GM12864 (cell line): ENCODE results near the gene PODNL1.

Experiments used
- DNase-seq: peaks from one replicate; pipeline ENCODE4 v3.0.0-alpha.2; 2011; ENCODE audit warnings: low read depth
- H3K4me3 ChIP-seq: 2 replicates; pipeline ENCODE4 v1.5.1; 2011; ENCODE audit warnings: mild to moderate bottlenecking, low read depth, low read length, control low read depth
- TF ChIP-seq, protein P1 (sequence below): IDR thresholded peaks from 2 replicates; pipeline ENCODE4 v1.5.1; 2011; ENCODE audit warnings: low read depth, mild to moderate bottlenecking, moderate library complexity, low read length, control low read depth, inconsistent platforms; ENCODE audit errors: missing control alignments

Gene PODNL1

DNA sequence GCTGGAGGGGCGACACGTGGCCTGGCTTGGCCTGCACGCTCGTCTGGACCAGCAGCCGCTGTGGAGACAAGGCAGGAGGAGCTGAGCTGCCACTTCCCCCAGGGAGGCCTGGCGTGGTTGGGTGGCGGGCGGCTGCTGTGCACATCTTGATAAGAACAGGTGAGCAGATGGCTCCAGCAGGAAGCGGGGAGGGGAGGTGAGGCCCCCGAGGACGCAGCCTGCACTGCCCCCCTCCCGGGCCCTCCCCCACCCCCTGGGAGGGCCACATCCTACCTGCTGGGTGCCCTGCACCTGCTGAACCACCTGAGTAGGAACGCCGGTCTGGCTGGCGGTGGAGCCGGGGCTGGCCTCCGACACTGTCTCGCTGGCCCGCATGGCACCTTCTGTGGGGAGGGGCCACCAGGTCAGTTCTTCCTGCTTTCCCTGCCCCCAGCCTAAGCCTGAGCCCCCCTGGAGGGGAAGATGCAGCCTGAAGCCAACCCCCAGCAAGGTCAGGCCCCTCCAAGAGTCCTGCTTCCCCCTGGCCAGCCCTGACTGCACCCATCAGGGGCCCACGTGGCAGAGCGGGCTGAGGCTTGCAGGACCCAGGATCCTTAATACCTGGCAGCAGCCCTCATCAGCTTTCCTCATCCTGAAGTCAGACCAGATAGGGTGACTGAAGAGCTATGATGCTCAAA, 45.1 kb upstream of the PODNL1 start:
- DNase-seq: no peak

DNA sequence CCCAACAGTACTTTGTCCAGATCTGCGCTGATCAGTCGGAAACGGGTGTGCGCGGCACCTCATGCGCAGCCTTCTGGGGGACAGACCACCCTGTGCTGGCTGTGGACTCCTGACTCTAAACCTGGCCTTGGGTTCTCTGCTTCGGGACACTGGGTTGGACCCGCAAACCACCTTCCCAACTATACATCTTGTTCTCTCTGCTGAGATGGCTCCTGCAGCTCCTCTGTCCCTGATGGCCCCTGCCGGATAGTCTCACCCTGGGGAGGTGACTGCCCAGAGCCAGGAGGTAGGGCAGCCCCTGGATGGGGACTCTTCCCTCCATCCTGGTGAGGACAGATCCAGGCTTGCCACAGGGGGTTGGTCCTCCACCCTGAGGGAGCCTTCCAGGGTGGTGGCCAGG, 44.6 kb upstream of the PODNL1 start:
- DNase-seq: no peak
- TF ChIP-seq, protein P1, sequence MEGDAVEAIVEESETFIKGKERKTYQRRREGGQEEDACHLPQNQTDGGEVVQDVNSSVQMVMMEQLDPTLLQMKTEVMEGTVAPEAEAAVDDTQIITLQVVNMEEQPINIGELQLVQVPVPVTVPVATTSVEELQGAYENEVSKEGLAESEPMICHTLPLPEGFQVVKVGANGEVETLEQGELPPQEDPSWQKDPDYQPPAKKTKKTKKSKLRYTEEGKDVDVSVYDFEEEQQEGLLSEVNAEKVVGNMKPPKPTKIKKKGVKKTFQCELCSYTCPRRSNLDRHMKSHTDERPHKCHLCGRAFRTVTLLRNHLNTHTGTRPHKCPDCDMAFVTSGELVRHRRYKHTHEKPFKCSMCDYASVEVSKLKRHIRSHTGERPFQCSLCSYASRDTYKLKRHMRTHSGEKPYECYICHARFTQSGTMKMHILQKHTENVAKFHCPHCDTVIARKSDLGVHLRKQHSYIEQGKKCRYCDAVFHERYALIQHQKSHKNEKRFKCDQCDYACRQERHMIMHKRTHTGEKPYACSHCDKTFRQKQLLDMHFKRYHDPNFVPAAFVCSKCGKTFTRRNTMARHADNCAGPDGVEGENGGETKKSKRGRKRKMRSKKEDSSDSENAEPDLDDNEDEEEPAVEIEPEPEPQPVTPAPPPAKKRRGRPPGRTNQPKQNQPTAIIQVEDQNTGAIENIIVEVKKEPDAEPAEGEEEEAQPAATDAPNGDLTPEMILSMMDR: no peak
- H3K4me3 ChIP-seq: no peak overlapping the region

More for the DNA sequence above, 45.1 kb upstream of the PODNL1 start:
- TF ChIP-seq, protein P1: no peak
- no peak overlapping the region for H3K4me3 ChIP-seq

DNA sequence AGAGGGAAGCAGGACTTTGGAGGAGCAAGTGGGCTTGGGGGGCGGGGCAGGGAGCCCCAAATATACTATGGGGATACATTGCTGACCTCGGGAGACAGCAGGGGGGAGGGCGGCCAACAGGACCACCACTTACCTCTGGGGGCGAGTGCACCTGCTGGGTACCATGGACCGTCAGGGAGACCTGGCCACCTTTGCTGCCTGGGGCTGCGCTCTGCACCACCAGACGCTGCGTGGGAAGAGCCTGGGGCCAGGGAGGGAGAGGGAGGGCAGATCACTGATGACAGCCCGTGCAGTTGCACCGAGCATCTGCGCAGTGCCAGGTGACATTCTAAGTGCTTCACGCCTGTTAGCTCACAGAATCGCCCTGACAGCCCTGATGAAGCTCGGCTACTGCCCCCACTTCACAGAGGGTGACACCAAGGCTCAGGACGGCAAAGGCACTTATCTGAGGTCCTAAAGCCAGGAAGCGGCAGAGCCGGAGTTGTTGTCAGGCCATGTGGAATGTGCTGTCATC, 43.8 kb upstream of the PODNL1 start:
- no peak overlapping the region for H3K4me3 ChIP-seq
- TF ChIP-seq, protein P1: no peak
- no peak for DNase-seq

DNA sequence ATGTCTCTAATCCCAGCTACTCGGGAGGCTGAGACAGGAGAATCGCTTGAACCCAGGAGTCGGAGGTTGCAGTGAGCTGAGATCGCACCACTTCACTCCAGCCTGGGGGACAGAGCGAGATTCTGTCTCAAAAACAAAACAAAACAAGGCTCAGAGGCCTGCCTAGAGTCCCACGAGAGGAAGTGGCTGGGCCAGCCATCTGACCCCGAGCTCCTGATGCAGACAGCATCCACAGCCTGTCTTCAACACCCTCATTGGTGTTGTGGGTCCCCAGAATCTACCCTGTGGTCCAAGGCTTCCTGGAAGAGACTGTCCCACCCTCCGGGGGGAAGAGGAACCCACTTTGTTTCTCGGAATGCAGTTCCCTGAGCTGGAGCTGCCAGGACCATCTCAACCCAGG, 43.2 kb upstream of the PODNL1 start:
- no peak for DNase-seq
- TF ChIP-seq, protein P1: no peak
- no peak overlapping the region for H3K4me3 ChIP-seq

DNA sequence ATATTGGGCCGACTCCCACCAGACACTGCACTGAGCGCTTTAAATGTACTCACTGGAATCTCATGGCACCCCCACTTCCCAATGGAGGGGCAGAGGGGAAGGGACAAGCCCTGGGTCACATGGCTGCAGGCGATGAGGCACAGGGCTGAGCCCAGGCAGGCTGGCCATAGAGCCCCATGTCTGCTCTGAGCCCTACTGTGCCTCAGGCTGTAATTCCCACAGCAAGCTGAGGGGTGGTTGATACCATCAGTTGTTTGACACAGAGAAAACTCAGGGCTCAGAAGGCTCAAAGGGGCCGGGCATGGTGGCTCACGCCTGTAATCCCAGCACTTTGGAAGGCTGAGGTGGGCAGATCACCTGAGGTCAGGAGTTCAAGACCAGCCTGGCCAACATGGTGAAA, 42.8 kb upstream of the PODNL1 start:
- no peak for DNase-seq
- TF ChIP-seq, protein P1: no peak
- H3K4me3 ChIP-seq: no peak overlapping the region

DNA sequence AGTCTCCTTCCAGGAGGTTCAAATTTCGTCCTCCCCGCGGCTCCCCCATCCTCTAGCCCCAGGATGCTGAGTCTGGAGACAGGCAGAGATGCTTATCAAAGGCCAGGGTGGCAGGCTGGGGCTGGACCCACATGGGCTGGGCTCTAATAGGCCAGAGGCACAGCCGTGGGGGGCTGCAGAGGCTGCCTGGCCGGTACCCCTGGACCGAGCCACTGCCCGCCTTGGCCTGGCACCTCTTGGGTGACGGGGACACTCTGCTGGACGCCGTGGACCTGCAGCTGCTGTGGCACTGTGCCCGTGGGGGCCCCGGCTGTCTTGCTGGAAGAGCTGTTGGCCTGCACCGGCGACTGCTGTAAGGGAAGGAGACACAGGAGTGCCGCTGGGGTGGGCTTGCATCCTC, 42.1 kb upstream of the PODNL1 start:
- H3K4me3 ChIP-seq: no peak overlapping the region
- TF ChIP-seq, protein P1: no peak
- DNase-seq: no peak

DNA sequence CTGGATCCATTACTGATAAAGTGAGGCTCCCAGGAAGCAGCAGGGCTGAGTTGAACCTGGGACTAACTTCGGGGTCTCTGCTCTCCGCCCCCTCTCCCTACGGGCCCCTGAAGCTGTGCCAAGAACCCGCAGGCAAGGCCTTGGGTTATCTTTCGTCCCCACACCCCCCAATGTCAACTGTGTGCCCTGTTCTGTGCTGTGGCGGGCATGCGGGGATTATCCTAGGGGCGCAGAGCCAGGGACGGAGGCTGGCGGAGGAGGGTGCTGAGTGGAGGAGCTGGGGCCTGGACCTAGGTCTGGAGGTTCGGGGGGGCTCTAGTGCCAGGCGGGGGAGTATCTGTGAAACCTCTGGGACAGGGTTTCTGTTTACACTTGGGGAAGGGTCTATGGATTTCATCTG, 41.5 kb upstream of the PODNL1 start:
- DNase-seq: no peak
- TF ChIP-seq, protein P1: no peak
- H3K4me3 ChIP-seq: no peak overlapping the region
